ENCODE data around the gene ADAMTS16.

DNA sequence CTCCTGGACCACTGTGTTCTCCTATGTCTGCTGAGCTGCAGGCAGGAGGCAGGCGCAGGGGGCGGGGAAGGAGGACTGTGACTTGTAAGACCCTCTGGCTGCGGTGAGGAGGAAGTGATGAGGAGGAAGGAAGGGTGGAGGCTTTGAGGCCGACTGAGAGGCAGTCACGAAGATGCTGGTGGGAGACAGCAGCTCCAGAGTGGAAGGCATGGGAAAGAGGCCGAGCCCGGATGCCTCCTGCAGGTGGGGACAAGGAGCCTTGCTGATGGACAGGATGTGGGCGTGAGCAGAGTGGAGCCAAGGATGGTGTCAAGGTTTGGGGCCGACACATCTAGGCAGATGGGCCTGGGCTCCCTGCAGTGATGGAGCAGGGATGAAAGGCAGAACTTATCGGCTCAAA is 208.0 kb downstream of the ADAMTS16 start:
- TF ChIP-seq, protein P1, sequence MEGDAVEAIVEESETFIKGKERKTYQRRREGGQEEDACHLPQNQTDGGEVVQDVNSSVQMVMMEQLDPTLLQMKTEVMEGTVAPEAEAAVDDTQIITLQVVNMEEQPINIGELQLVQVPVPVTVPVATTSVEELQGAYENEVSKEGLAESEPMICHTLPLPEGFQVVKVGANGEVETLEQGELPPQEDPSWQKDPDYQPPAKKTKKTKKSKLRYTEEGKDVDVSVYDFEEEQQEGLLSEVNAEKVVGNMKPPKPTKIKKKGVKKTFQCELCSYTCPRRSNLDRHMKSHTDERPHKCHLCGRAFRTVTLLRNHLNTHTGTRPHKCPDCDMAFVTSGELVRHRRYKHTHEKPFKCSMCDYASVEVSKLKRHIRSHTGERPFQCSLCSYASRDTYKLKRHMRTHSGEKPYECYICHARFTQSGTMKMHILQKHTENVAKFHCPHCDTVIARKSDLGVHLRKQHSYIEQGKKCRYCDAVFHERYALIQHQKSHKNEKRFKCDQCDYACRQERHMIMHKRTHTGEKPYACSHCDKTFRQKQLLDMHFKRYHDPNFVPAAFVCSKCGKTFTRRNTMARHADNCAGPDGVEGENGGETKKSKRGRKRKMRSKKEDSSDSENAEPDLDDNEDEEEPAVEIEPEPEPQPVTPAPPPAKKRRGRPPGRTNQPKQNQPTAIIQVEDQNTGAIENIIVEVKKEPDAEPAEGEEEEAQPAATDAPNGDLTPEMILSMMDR (IDR thresholded peaks at IDR 0.05 in 8 of 11, conservative IDR thresholded peaks at IDR 0.05 in 3 of 11), result no peak
- peak in 1 of 3 donors; percentile 53 for TF ChIP-seq POLR2AphosphoS5 (IDR thresholded peaks at IDR 0.05)
- no peak for TF ChIP-seq POLR2A (IDR thresholded peaks at IDR 0.05)
